HCT116 (cell line): ENCODE data around the gene MGAT4A. TPM values are rescaled to one million over a fixed set of nuclear protein-coding genes. Genes with fewer than 3 reads are reported as not detected.

Source experiments
- ATAC-seq: fragments of 200-7000 bp; cut with Tn5 transposase; 2 replicates; pipeline ENCODE4 v1.9.1; 2020; ENCODE audit warnings: mild to moderate bottlenecking, moderate library complexity
- BruUV-seq: library from RNA; stranded (reverse); fragments of 400-500 nt; replicated peaks from 2 replicates; lab custom pipeline; 2021; lab: Mats Ljungman, UMichigan
- CTCF ChIA-PET: fragments of 300-600 bp; sonication (Branson Sonifier 250); formaldehyde crosslinking; loops from one replicate; lab custom pipeline; 2021; ENCODE audit warnings: antibody characterized with exemption; lab: Charles Lee
- POLR2A ChIA-PET: fragments of 300-600, 350-600 bp; sonication (Branson Sonifier 250); formaldehyde crosslinking; loops from one replicate; lab custom pipeline; 2021; ENCODE audit warnings: antibody characterized with exemption; lab: Charles Lee
- RAD21 ChIA-PET, 2 experiments: fragments of 300-600 bp; sonication (Branson Sonifier 250); formaldehyde crosslinking; loops; one replicate each; lab custom pipeline; 2023; ENCODE audit warnings: low total read pairs in 2 of 2; ENCODE audit not compliant: uncharacterized antibody in 2 of 2, unreplicated experiment in 2 of 2, low non-redundant PET in 1 of 2; lab: Charles Lee
- DNase-seq: peaks from one replicate; pipeline ENCODE4 v3.0.0-alpha.2; 2010; ENCODE audit warnings: low read depth, low spot score
- H2AFZ ChIP-seq: fragments of 200-600 bp; shearing (Covaris generic), sonication (generic); 2 replicates; pipeline ENCODE4 v1.6.1; 2017; ENCODE audit warnings: low read depth, mixed run types, mixed read lengths, antibody characterized with exemption, low read length; ENCODE audit not compliant: poor library complexity, severe bottlenecking
- H3K27ac ChIP-seq: 2 replicates; pipeline ENCODE4 v1.5.1; 2012; ENCODE audit warnings: low read depth, low read length
- H3K27me3 ChIP-seq: fragments of 200-600 bp; sonication (generic); 2 replicates; pipeline ENCODE4 v1.6.1; 2016; ENCODE audit warnings: mixed run types, low read length, mixed read lengths; ENCODE audit not compliant: insufficient read depth
- H3K36me3 ChIP-seq, 2 experiments: fragments of 200-500 bp in 1 of 2; fragments of 200-600 bp in 1 of 2; sonication (Bioruptor generic) in 1 of 2; sonication (generic) in 1 of 2; 2 replicates each; pipeline versions ENCODE4 v1.5.1 to v1.6.1; 2014 to 2016; ENCODE audit warnings: low read length in 2 of 2, inconsistent platforms in 1 of 2, mixed read lengths in 1 of 2, mixed run types in 1 of 2; ENCODE audit not compliant: insufficient read depth in 2 of 2, control insufficient read depth in 1 of 2
- H3K4me1 ChIP-seq, 2 experiments: fragments of 200-600 bp in 1 of 2; sonication (generic) in 1 of 2; 2 replicates each; pipeline versions ENCODE4 v1.5.1 to v1.6.1; 2012 to 2017; ENCODE audit warnings: low read length in 2 of 2, inconsistent platforms in 1 of 2, mild to moderate bottlenecking in 1 of 2, mixed read lengths in 1 of 2, mixed run types in 1 of 2, moderate library complexity in 1 of 2; ENCODE audit not compliant: insufficient read depth in 2 of 2, control insufficient read depth in 1 of 2
- H3K4me2 ChIP-seq: fragments of 200-600 bp; sonication (generic); 2 replicates; pipeline ENCODE4 v1.6.1; 2017; ENCODE audit warnings: mixed run types, low read length, mixed read lengths
- H3K4me3 ChIP-seq, 2 experiments: fragments of 200-600 bp in 1 of 2; sonication (generic) in 1 of 2; replicated peaks in 1 of 2; 2 replicates each; pipeline ENCODE4 v1.5.1; 2011 to 2016; ENCODE audit warnings: low read length in 2 of 2, control low read depth in 1 of 2, low read depth in 1 of 2, mild to moderate bottlenecking in 1 of 2, mixed read lengths in 1 of 2, mixed run types in 1 of 2
- H3K79me2 ChIP-seq: fragments of 200-600 bp; sonication (generic); 2 replicates; pipeline ENCODE4 v1.6.1; 2017; ENCODE audit warnings: mild to moderate bottlenecking, mixed run types, low read length, moderate library complexity, mixed read lengths; ENCODE audit not compliant: insufficient read depth
- H3K9ac ChIP-seq: fragments of 200-600 bp; sonication (generic); 2 replicates; pipeline ENCODE4 v1.6.1; 2016; ENCODE audit warnings: low read length, mixed read lengths
- H3K9me2 ChIP-seq: fragments of 200-600 bp; sonication (generic), shearing (Covaris generic); 2 replicates; pipeline ENCODE4 v1.6.1; 2017; ENCODE audit warnings: mixed run types, mild to moderate bottlenecking, moderate library complexity; ENCODE audit not compliant: insufficient read depth
- H3K9me3 ChIP-seq, 2 experiments: fragments of 200-500 bp in 1 of 2; fragments of 200-600 bp in 1 of 2; sonication (Bioruptor generic) in 1 of 2; sonication (generic) in 1 of 2; 2 replicates each; pipeline ENCODE4 v1.6.1; 2014 to 2017; ENCODE audit warnings: low read length in 2 of 2, mixed read lengths in 2 of 2, inconsistent platforms in 1 of 2, low read depth in 1 of 2, mild to moderate bottlenecking in 1 of 2, mixed run types in 1 of 2, moderate library complexity in 1 of 2; ENCODE audit not compliant: control insufficient read depth in 1 of 2, insufficient read depth in 1 of 2
- H4K20me1 ChIP-seq: fragments of 200-600 bp; sonication (generic), shearing (Covaris generic); 2 replicates; pipeline ENCODE4 v1.6.1; 2017; ENCODE audit warnings: mixed run types, mild to moderate bottlenecking, moderate library complexity; ENCODE audit not compliant: insufficient read depth
- CBX3 ChIP-seq: IDR thresholded peaks from 2 replicates; pipeline ENCODE4 v1.6.1; 2012; ENCODE audit warnings: low read depth
- CEBPB ChIP-seq: IDR thresholded peaks from 2 replicates; pipeline ENCODE4 v1.6.1; 2012; ENCODE audit warnings: low read depth
- EGR1 ChIP-seq: IDR thresholded peaks from 2 replicates; pipeline ENCODE4 v1.6.1; 2012; ENCODE audit warnings: low read depth
- ELF1 ChIP-seq: IDR thresholded peaks from 2 replicates; pipeline ENCODE4 v1.6.1; 2012; ENCODE audit warnings: low read depth, borderline replicate concordance
- FOSL1 ChIP-seq: IDR thresholded peaks from 2 replicates; pipeline ENCODE4 v1.6.1; 2012; ENCODE audit warnings: low read depth
- JUND ChIP-seq: IDR thresholded peaks from 2 replicates; pipeline ENCODE4 v1.6.1; 2012
- POLR2A ChIP-seq: IDR thresholded peaks from 2 replicates; pipeline ENCODE4 v1.7.0; 2011; ENCODE audit warnings: borderline replicate concordance; ENCODE audit not compliant: insufficient read depth, insufficient read length; ENCODE audit errors: extremely low read depth
- POLR2AphosphoS5 ChIP-seq: IDR thresholded peaks from 2 replicates; pipeline ENCODE4 v1.6.1; 2011; ENCODE audit warnings: mild to moderate bottlenecking, low read depth, low read length, moderate library complexity
- RAD21 ChIP-seq: IDR thresholded peaks from 2 replicates; pipeline ENCODE4 v1.6.1; 2012; ENCODE audit warnings: low read depth, mild to moderate bottlenecking
- SP1 ChIP-seq: IDR thresholded peaks from 2 replicates; pipeline ENCODE4 v1.6.1; 2012; ENCODE audit warnings: low read depth
- SRF ChIP-seq: IDR thresholded peaks from 2 replicates; pipeline ENCODE4 v1.6.1; 2012; ENCODE audit warnings: low read depth
- TCF7L2 ChIP-seq: IDR thresholded peaks from 2 replicates; pipeline ENCODE4 v1.7.0; 2011; ENCODE audit warnings: borderline replicate concordance, inconsistent platforms; ENCODE audit not compliant: insufficient read depth, insufficient read length; ENCODE audit errors: extremely low read depth
- YY1 ChIP-seq: IDR thresholded peaks from 2 replicates; pipeline ENCODE4 v1.6.1; 2011; ENCODE audit warnings: low read length, low read depth, moderate library complexity, mild to moderate bottlenecking; ENCODE audit not compliant: insufficient replicate concordance; ENCODE audit errors: extremely low read depth
- ZFX ChIP-seq: fragments of 450-650 bp; IDR thresholded peaks from 2 replicates; pipeline ENCODE4 v1.6.1; 2017
- intact Hi-C: fragments of 100-400 bp; cut with micrococcal nuclease; formaldehyde crosslinking; loops from 2 replicates; pipeline ENCODE4 v1.10.0; 2022
- total RNA-seq: library from RNA; stranded (reverse); gene quantifications from one replicate; pipeline ENCODE4 v1.2.1, GENCODE V29; 2021; ENCODE audit not compliant: unreplicated experiment
- TF ChIP-seq, protein P1 (sequence below): IDR thresholded peaks from 2 replicates; pipeline ENCODE4 v1.6.1; 2012
- TF ChIP-seq, protein P2 (sequence below), 3 experiments: fragments of 200-600 bp in 1 of 3; sonication (generic) in 1 of 3; IDR thresholded peaks in 2 of 3; conservative IDR thresholded peaks in 1 of 3; 2 replicates each; pipeline ENCODE4 v1.5.1; 2012 to 2017; ENCODE audit warnings: low read depth in 2 of 3, low read length in 2 of 3, antibody characterized with exemption in 1 of 3, borderline replicate concordance in 1 of 3, control low read depth in 1 of 3, mild to moderate bottlenecking in 1 of 3, mixed read lengths in 1 of 3, mixed run types in 1 of 3, moderate library complexity in 1 of 3; ENCODE audit not compliant: insufficient read depth in 1 of 3
- TF ChIP-seq, protein P3 (sequence below): IDR thresholded peaks from 2 replicates; pipeline ENCODE4 v1.6.1; 2012

Gene MGAT4A
- total RNA-seq, 1 experiment from 2014 or later: 10.2 TPM

GRCh38 chr2:98734162-98734561 lies 3.2 kb upstream of the MGAT4A start:
- no TSS peak for BruUV-seq
- H3K4me1 ChIP-seq: peaks cover 0 to 11% of the 10 kb centered on the region in 2 experiments; a peak in 1 of 4 replicates

More at GRCh38 chr2:98734162-98734561, 3.2 kb upstream of the MGAT4A start:
- no peak overlapping the region for H3K4me2 ChIP-seq
- intact Hi-C loops: no loop called here
- H2AFZ ChIP-seq: no peak overlapping the region
- no peak overlapping the region for H3K4me3 ChIP-seq
- ATAC-seq: no peak
- H3K36me3 ChIP-seq: no peaks in the 10 kb centered on the region
- no peak overlapping the region for H3K27ac ChIP-seq
- no peak for TF ChIP-seq TCF7L2
- TF ChIP-seq JUND: no peak
- no peak for TF ChIP-seq SRF
- TF ChIP-seq, protein P1, sequence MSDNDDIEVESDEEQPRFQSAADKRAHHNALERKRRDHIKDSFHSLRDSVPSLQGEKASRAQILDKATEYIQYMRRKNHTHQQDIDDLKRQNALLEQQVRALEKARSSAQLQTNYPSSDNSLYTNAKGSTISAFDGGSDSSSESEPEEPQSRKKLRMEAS: no peak
- no peak for TF ChIP-seq FOSL1
- no peak for TF ChIP-seq YY1
- TF ChIP-seq CBX3: no peak
- no peak for TF ChIP-seq ELF1
- no peak for TF ChIP-seq POLR2AphosphoS5
- TF ChIP-seq, protein P2, sequence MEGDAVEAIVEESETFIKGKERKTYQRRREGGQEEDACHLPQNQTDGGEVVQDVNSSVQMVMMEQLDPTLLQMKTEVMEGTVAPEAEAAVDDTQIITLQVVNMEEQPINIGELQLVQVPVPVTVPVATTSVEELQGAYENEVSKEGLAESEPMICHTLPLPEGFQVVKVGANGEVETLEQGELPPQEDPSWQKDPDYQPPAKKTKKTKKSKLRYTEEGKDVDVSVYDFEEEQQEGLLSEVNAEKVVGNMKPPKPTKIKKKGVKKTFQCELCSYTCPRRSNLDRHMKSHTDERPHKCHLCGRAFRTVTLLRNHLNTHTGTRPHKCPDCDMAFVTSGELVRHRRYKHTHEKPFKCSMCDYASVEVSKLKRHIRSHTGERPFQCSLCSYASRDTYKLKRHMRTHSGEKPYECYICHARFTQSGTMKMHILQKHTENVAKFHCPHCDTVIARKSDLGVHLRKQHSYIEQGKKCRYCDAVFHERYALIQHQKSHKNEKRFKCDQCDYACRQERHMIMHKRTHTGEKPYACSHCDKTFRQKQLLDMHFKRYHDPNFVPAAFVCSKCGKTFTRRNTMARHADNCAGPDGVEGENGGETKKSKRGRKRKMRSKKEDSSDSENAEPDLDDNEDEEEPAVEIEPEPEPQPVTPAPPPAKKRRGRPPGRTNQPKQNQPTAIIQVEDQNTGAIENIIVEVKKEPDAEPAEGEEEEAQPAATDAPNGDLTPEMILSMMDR (IDR thresholded peaks at IDR 0.05 in 2 of 3, conservative IDR thresholded peaks at IDR 0.05 in 1 of 3; ENCODE audit: borderline replicate concordance in 1 of 3, insufficient read depth in 1 of 3, low read depth in 2 of 3, low read length in 2 of 3): no peak
- TF ChIP-seq ZFX: no peak
- TF ChIP-seq EGR1: no peak
- no peak for TF ChIP-seq SP1
- TF ChIP-seq, protein P3, sequence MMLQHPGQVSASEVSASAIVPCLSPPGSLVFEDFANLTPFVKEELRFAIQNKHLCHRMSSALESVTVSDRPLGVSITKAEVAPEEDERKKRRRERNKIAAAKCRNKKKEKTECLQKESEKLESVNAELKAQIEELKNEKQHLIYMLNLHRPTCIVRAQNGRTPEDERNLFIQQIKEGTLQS: no peak
- TF ChIP-seq RAD21: no peak
- no peak for TF ChIP-seq CEBPB
- TF ChIP-seq POLR2A: no peak
- no peaks in the 10 kb centered on the region for H3K27me3 ChIP-seq
- ChIA-PET POLR2A (no interaction called here), CTCF (no interaction called here), RAD21 (no interaction called here)
- no peaks in the 10 kb centered on the region for H3K79me2 ChIP-seq
- no peaks in the 10 kb centered on the region for H4K20me1 ChIP-seq
- DNase-seq: no peak
- no peaks in the 10 kb centered on the region for H3K9me2 ChIP-seq
- no peaks in the 10 kb centered on the region for H3K9me3 ChIP-seq
- no peak overlapping the region for H3K9ac ChIP-seq
